Astrocyte (in vitro differentiated cells and primary cell): ENCODE results near the gene FAM170B.

ENCODE experiments used
- EZH2 ChIP-seq: IDR thresholded peaks from 2 replicates; pipeline ENCODE4 v1.6.1; 2012; ENCODE audit warnings: mild to moderate bottlenecking, low read length, inconsistent platforms; ENCODE audit not compliant: insufficient read depth
- TF ChIP-seq, protein P1 (sequence below): IDR thresholded peaks from 2 replicates; pipeline ENCODE4 v1.5.1; 2011; ENCODE audit warnings: low read depth, mild to moderate bottlenecking, inconsistent platforms, low read length, moderate library complexity; ENCODE audit not compliant: insufficient read depth

GRCh38 chr10:49166484-49167400 is 32.9 kb upstream of the FAM170B start:
- TF ChIP-seq, protein P1, sequence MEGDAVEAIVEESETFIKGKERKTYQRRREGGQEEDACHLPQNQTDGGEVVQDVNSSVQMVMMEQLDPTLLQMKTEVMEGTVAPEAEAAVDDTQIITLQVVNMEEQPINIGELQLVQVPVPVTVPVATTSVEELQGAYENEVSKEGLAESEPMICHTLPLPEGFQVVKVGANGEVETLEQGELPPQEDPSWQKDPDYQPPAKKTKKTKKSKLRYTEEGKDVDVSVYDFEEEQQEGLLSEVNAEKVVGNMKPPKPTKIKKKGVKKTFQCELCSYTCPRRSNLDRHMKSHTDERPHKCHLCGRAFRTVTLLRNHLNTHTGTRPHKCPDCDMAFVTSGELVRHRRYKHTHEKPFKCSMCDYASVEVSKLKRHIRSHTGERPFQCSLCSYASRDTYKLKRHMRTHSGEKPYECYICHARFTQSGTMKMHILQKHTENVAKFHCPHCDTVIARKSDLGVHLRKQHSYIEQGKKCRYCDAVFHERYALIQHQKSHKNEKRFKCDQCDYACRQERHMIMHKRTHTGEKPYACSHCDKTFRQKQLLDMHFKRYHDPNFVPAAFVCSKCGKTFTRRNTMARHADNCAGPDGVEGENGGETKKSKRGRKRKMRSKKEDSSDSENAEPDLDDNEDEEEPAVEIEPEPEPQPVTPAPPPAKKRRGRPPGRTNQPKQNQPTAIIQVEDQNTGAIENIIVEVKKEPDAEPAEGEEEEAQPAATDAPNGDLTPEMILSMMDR, result no peak
- no peak for TF ChIP-seq EZH2
